Esophagus muscularis mucosa (tissue), 4 donors: Measurements from ENCODE around the gene THRB. TPM values are rescaled to one million over a fixed set of nuclear protein-coding genes. Genes with fewer than 3 reads are reported as not detected.

Experiments
- DNase-seq: peaks from one replicate; pipeline ENCODE4 v3.0.0-alpha.2; 2017; ENCODE audit errors: extremely low spot score
- H3K27ac ChIP-seq, 4 donors: fragments of 200-600 bp; sonication (generic); replicated peaks in 1 of 4; 1 replicate in 3 of 4; 2 replicates in 1 of 4; pipeline ENCODE4 v1.5.1; 2016 to 2019; ENCODE audit warnings: mild to moderate bottlenecking in 1 of 4
- H3K27me3 ChIP-seq, 4 donors: fragments of 200-600 bp; sonication (generic); one replicate each; pipeline versions ENCODE4 v1.5.1 to v1.6.0; 2016 to 2019
- H3K36me3 ChIP-seq, 4 donors: fragments of 200-600 bp; sonication (generic); one replicate each; pipeline ENCODE4 v1.5.1; 2016 to 2019
- H3K4me1 ChIP-seq, 4 donors: fragments of 200-600 bp; sonication (generic); one replicate each; pipeline ENCODE4 v1.5.1; 2016 to 2019
- H3K4me3 ChIP-seq, 4 donors: fragments of 200-600 bp; sonication (generic); 1 replicate in 2 of 4; 2 replicates in 2 of 4; pipeline ENCODE4 v1.5.1; 2016 to 2019; ENCODE audit warnings: mild to moderate bottlenecking in 4 of 4, moderate library complexity in 1 of 4
- H3K9me3 ChIP-seq, 4 donors: fragments of 200-600 bp; sonication (generic); 1 replicate in 3 of 4; 2 replicates in 1 of 4; pipeline ENCODE4 v1.5.1; 2016 to 2019
- EP300 ChIP-seq: sonication (generic); formaldehyde crosslinking; IDR thresholded peaks from one replicate; pipeline ENCODE4 v1.6.1; 2017; ENCODE audit warnings: antibody characterized with exemption
- POLR2A ChIP-seq: fragments of 450-650 bp; IDR thresholded peaks from one replicate; pipeline ENCODE4 v1.6.1; 2017; ENCODE audit warnings: antibody characterized with exemption, moderate library complexity, mild to moderate bottlenecking, low read depth
- POLR2AphosphoS5 ChIP-seq, 2 donors: sonication (generic); formaldehyde crosslinking; IDR thresholded peaks; one replicate each; pipeline ENCODE4 v1.6.1; 2017; ENCODE audit warnings: antibody characterized with exemption in 2 of 2
- WGBS: methylation state at CpG from one replicate; pipeline ENCODE4 v1.1.5; 2018; 5-methylcytosine and 5-hydroxymethylcytosine counted together
- intact Hi-C: fragments of 100-400 bp; cut with DNase I; formaldehyde crosslinking; loops from one replicate; pipeline ENCODE4 v1.15.1; 2023
- total RNA-seq, 4 donors: library from RNA; depleted of rRNA; stranded (reverse); fragments of >200 nt; gene quantifications; one replicate each; pipeline versions ENCODE4 v1.1.0 to v1.2.1, GENCODE V29; 2016
- TF ChIP-seq, protein P1 (sequence below), 3 experiments: fragments of 200-600 bp in 2 of 3; fragments of 450-650 bp in 1 of 3; sonication (generic) in 2 of 3; IDR thresholded peaks; one replicate each; pipeline ENCODE4 v1.5.1; 2017 to 2019; ENCODE audit warnings: antibody characterized with exemption in 3 of 3, mild to moderate bottlenecking in 2 of 3, moderate library complexity in 1 of 3

Gene THRB
- total RNA-seq, 4 donors from 2014 or later = 31.5 to 68.6 (median 39.3) TPM

DNA sequence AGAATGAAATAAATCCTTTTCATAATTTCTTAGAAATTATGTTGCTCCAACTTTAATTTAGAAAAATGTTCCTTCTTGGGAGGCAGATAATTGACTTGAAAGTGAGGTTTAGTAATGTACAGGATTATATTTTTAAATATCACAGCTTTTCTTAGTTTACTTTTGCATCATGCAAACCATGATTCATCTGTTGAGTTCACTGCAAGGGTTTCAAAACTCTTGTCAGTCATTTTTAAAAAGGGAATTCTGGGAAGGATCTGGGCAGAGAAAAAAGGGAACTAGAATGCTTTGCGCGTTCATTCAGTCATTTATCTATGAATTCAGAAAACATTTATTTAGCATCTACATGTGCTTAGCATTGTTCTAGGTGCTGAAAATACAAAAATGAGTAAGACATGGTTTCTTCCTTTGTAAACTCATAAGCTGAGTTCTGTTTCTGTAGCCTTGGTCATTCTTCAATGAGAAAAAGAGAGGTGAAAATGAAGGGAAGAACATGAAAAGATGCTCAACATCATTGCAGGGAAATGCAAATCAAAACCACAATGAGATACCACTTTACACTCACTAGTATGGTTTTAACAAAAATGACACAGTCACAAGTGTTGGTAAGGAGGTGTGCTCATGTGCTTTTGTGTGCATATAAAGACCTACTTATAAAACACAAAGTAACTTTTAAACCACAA, 340.5 kb downstream of the THRB start:
- DNase-seq = no peak
- TF ChIP-seq POLR2A (no peak), EP300 (no peak), POLR2AphosphoS5 (IDR thresholded peaks at IDR 0.05) (no peak)
- TF ChIP-seq, protein P1, sequence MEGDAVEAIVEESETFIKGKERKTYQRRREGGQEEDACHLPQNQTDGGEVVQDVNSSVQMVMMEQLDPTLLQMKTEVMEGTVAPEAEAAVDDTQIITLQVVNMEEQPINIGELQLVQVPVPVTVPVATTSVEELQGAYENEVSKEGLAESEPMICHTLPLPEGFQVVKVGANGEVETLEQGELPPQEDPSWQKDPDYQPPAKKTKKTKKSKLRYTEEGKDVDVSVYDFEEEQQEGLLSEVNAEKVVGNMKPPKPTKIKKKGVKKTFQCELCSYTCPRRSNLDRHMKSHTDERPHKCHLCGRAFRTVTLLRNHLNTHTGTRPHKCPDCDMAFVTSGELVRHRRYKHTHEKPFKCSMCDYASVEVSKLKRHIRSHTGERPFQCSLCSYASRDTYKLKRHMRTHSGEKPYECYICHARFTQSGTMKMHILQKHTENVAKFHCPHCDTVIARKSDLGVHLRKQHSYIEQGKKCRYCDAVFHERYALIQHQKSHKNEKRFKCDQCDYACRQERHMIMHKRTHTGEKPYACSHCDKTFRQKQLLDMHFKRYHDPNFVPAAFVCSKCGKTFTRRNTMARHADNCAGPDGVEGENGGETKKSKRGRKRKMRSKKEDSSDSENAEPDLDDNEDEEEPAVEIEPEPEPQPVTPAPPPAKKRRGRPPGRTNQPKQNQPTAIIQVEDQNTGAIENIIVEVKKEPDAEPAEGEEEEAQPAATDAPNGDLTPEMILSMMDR (IDR thresholded peaks at IDR 0.05) = no peak
- Histone ChIP-seq H3K9me3 (no peaks in the 10 kb centered on the region), H3K27ac (no peak overlapping the region), H3K27me3 (no peaks in the 10 kb centered on the region), H3K4me3 (no peak overlapping the region), H3K36me3 (no peaks in the 10 kb centered on the region), H3K4me1 (peaks cover 0 to 23% (median 7%) of the 10 kb centered on the region in 4 donors)
- intact Hi-C loops = no loop called here
- 79% methylated on average over 2 of the region's 2 CpGs for WGBS

DNA sequence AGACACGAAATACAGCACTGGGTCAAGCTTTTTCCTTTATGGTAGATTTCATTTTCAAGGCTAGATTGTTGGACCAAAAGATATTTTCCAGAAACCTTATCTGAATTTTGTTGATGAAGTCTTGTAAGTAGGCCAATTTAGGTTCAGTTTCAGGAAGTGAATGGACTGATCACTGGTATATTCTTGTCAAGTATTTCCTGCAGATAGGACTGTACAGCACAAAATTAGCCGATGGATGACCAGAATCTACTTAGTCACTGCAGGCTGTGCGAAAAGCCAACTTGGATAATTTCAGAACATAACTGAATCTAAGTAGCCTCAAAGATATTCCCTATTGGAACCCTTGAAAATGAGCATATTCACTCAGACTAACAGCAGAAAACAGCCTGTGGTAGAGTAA, 343.1 kb downstream of the THRB start:
- no peaks in the 10 kb centered on the region for H3K9me3 ChIP-seq
- no peak for DNase-seq
- no peaks in the 10 kb centered on the region for H3K27me3 ChIP-seq
- WGBS = 55% methylated on average over 3 of the region's 3 CpGs
- peaks cover 3 to 23% (median 12%) of the 10 kb centered on the region in 4 donors for H3K4me1 ChIP-seq
- TF ChIP-seq POLR2A = no peak
- TF ChIP-seq, protein P1 (IDR thresholded peaks at IDR 0.05) = no peak
- TF ChIP-seq POLR2AphosphoS5 (IDR thresholded peaks at IDR 0.05) = no peak
- no peak for TF ChIP-seq EP300
- no peak overlapping the region for H3K4me3 ChIP-seq
- intact Hi-C loops = no loop called here
- H3K27ac ChIP-seq = no peak overlapping the region
- no peaks in the 10 kb centered on the region for H3K36me3 ChIP-seq

DNA sequence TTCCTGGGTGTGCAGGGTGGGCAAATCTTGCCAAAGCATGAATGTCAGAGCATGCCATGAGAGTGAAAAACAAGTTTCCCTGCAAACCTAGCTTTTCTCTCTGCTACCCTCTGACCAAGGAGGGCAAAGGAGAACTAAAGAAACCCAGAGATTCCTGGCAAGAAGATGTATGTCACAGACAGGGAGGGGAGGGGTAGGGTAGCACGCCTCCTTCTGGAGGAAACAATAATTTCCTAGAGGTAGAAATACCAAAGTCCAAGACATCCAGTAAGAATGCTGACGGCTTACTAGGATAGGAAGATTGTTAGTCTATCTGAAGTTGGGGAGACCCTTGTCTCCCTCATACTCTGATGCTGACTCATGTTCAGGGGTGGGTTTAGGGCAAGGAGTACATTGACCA, 345.6 kb downstream of the THRB start:
- Histone ChIP-seq H3K27ac (no peak overlapping the region), H3K36me3 (no peaks in the 10 kb centered on the region), H3K9me3 (no peaks in the 10 kb centered on the region), H3K4me1 (peaks cover 21 to 35% (median 27%) of the 10 kb centered on the region in 4 donors), H3K4me3 (no peak overlapping the region), H3K27me3 (no peaks in the 10 kb centered on the region)
- no peak for TF ChIP-seq POLR2AphosphoS5 (IDR thresholded peaks at IDR 0.05)
- TF ChIP-seq, protein P1 (IDR thresholded peaks at IDR 0.05) = no peak
- no peak for TF ChIP-seq EP300
- TF ChIP-seq POLR2A = no peak
- DNase-seq = no peak
- 92% methylated on average over 2 of the region's 2 CpGs for WGBS
- intact Hi-C loops = no loop called here

DNA sequence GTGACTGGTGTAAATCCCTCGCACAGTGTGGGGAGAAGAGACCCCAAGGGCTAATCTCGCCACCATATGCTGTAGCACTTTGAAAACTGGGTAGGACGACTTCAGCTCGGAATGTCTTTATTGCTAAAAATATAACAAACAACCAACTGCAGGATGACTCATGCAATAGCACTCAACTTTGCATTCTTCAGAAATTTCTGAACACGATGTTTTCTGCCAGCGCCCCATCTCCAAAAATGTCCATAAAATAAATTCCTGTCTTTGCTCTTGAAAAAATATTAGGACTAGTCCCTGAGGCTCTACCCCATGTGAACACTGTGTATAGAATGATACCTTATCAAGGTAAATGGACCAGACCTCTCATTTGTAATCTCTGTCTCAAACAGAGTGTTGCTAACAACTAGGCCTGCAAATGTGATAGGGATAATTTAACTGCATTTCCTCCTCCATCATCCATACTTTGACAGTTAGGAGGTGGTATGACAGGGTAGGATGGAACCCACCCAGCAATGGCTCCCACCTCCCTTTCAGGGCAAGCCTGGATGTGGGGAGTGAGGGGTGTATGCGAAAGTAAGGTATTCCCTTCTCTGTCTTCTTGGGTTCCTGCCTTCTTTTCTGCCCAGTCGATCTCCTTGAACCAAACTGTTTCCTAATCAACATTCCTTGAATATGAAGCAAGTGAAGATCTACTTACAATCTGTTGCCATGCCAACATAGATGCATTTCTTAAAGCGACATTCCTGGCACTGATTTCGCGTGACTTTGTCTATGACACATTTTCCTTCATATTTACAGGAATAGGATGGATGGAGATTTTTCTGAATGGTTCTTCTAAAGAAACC, 348.4 kb downstream of the THRB start:
- H3K4me3 ChIP-seq = no peak overlapping the region
- peaks cover 13 to 30% (median 23%) of the 10 kb centered on the region in 4 donors for H3K4me1 ChIP-seq
- intact Hi-C loops = no loop called here
- H3K27me3 ChIP-seq = no peaks in the 10 kb centered on the region
- peaks cover 0 to 23% (median 12%) of the 10 kb centered on the region in 4 donors for H3K36me3 ChIP-seq
- peak overlapping the region; percentile 71 to 82 (median 76) for H3K27ac ChIP-seq
- no peaks in the 10 kb centered on the region for H3K9me3 ChIP-seq
- 54% methylated on average over 11 of the region's 11 CpGs for WGBS
- no peak for TF ChIP-seq POLR2A
- TF ChIP-seq, protein P1 (IDR thresholded peaks at IDR 0.05) = peak in 1 of 3 experiments; percentile 8
- TF ChIP-seq POLR2AphosphoS5 (IDR thresholded peaks at IDR 0.05) = no peak
- DNase-seq = no peak
